Activated CD4-positive, alpha-beta memory T cell treated with anti-CD3 and anti-CD28 coated beads, Interleukin-2, amount 10 ng/mL, durations not matched to agents 7 days and 5 days (primary cell): ENCODE measurements around the gene CNDP1. TPM values are rescaled to one million over a fixed set of nuclear protein-coding genes. Genes with fewer than 3 reads are reported as not detected.

Experiments
- CTCF ChIA-PET: fragments of 350-600 bp; sonication (Branson Sonifier 250); formaldehyde crosslinking; loops from one replicate; lab custom pipeline; 2021; ENCODE audit warnings: antibody characterized with exemption, inconsistent platforms; lab: Charles Lee
- POLR2A ChIA-PET: fragments of 350-600 bp; sonication (Branson Sonifier 250); formaldehyde crosslinking; loops from one replicate; lab custom pipeline; 2021; ENCODE audit warnings: antibody characterized with exemption; lab: Charles Lee
- DNase-seq: peaks from one replicate; pipeline ENCODE4 v3.0.0-alpha.2; 2020
- H3K27ac Mint-ChIP-seq: one replicate; pipeline ENCODE4 v1.8.0; 2021; ENCODE audit warnings: mild to moderate bottlenecking, mixed read lengths
- H3K27me3 Mint-ChIP-seq: one replicate; pipeline ENCODE4 v1.8.0; 2021; ENCODE audit warnings: mixed read lengths
- H3K36me3 Mint-ChIP-seq: one replicate; pipeline ENCODE4 v1.8.0; 2021; ENCODE audit warnings: low read depth, mixed read lengths
- H3K4me1 Mint-ChIP-seq: one replicate; pipeline ENCODE4 v1.8.0; 2021; ENCODE audit warnings: mixed read lengths
- H3K4me3 Mint-ChIP-seq: one replicate; pipeline ENCODE4 v1.8.0; 2021; ENCODE audit warnings: mild to moderate bottlenecking, mixed read lengths
- H3K9me3 Mint-ChIP-seq: one replicate; pipeline ENCODE4 v1.8.0; 2021; ENCODE audit warnings: mixed read lengths
- total RNA-seq, 2 experiments: library from RNA; stranded (reverse); gene quantifications; one replicate each; pipeline ENCODE4 v1.2.3, GENCODE V29; 2021

The CNDP1 gene
- total RNA-seq, 2 experiments from 2014 or later: not detected

DNA sequence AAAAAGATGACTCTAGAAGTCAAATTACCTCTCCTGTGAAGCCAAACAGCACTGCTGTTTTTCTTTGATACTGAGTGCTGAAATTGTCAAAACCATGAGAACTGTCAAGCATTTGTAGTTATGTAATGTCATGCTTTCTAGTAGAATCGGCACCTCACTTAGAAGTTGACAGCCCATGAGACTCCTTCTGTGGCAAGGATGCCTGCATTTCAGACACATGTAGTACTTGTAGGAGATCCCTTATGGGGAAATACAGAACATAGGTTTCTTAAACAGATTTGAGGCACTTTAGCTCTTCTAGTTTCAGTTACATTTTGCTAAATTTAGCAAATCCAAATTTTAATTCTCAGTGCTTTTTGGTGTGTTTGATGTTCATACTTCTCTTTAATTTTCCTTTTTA lies 79.1 kb downstream of the CNDP1 start:
- CTCF ChIA-PET: no interaction called here
- Mint-ChIP-seq H3K27me3 (no peaks in the 10 kb centered on the region), H3K4me3 (no peak overlapping the region), H3K9me3 (no peaks in the 10 kb centered on the region), H3K27ac (no peak overlapping the region), H3K4me1 (peaks cover 10% of the 10 kb centered on the region), H3K36me3 (no peaks in the 10 kb centered on the region)
- no peak for DNase-seq
- POLR2A ChIA-PET: no interaction called here

GRCh38 chr18:74616494-74616893 lies 82.2 kb downstream of the CNDP1 start:
- POLR2A ChIA-PET: no interaction called here
- DNase-seq: no peak
- CTCF ChIA-PET: no interaction called here
- no peaks in the 10 kb centered on the region for H3K27me3 Mint-ChIP-seq
- H3K27ac Mint-ChIP-seq: no peak overlapping the region
- H3K4me3 Mint-ChIP-seq: no peak overlapping the region
- no peaks in the 10 kb centered on the region for H3K4me1 Mint-ChIP-seq
- H3K9me3 Mint-ChIP-seq: no peaks in the 10 kb centered on the region
- H3K36me3 Mint-ChIP-seq: no peaks in the 10 kb centered on the region

GRCh38 chr18:74617486-74617885 lies 83.2 kb downstream of the CNDP1 start:
- CTCF ChIA-PET: no interaction called here

DNA sequence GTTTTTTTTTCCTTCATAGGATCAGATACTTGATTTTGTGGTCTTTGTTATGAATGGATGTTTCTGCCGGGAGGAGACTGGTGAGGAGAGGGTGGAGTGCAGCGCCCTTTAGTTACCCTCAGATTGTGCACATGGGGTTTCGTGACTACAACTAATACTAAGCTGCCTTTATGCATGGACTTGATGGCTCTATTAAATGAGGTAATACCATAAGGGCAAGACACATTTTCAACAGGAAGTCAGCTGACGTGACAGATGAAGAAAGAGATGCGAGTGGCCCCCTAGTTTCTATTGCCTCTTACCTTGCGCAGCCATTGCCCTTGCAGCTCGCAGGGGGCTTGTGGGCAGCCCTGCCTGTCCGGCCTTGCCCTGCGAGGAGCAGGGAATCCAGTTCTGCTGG lies 87.8 kb downstream of the CNDP1 start:
- Mint-ChIP-seq H3K9me3 (no peaks in the 10 kb centered on the region), H3K4me3 (no peak overlapping the region), H3K36me3 (no peaks in the 10 kb centered on the region), H3K4me1 (no peaks in the 10 kb centered on the region), H3K27ac (no peak overlapping the region), H3K27me3 (no peaks in the 10 kb centered on the region)
- CTCF ChIA-PET: no interaction called here
- no peak for DNase-seq
- POLR2A ChIA-PET: interaction anchor here (0.6 to 1.8 kb wide), 2 partner anchors 24 to 511 kb away, joined by 3 to 8 read pairs; partner anchors contain the start of gene ZNF407

More at GRCh38 chr18:74617486-74617885, 83.2 kb downstream of the CNDP1 start:
- no peaks in the 10 kb centered on the region for H3K9me3 Mint-ChIP-seq
- DNase-seq: no peak
- no peak overlapping the region for H3K27ac Mint-ChIP-seq
- no peak overlapping the region for H3K4me3 Mint-ChIP-seq
- H3K27me3 Mint-ChIP-seq: no peaks in the 10 kb centered on the region
- POLR2A ChIA-PET: no interaction called here
- no peaks in the 10 kb centered on the region for H3K36me3 Mint-ChIP-seq
- H3K4me1 Mint-ChIP-seq: no peaks in the 10 kb centered on the region

GRCh38 chr18:74623047-74623816 lies 88.9 kb downstream of the CNDP1 start:
- H3K4me3 Mint-ChIP-seq: no peak overlapping the region
- no peaks in the 10 kb centered on the region for H3K36me3 Mint-ChIP-seq
- peaks cover 5% of the 10 kb centered on the region for H3K4me1 Mint-ChIP-seq
- H3K27ac Mint-ChIP-seq: no peak overlapping the region
- POLR2A ChIA-PET: no interaction called here
- H3K27me3 Mint-ChIP-seq: no peaks in the 10 kb centered on the region
- no peak for DNase-seq
- CTCF ChIA-PET: interaction anchor here (1.1 to 1.3 kb wide), 2 partner anchors 9 to 856 kb away, joined by 3 to 7 read pairs; no protein-coding TSS in a partner anchor
- no peaks in the 10 kb centered on the region for H3K9me3 Mint-ChIP-seq

DNA sequence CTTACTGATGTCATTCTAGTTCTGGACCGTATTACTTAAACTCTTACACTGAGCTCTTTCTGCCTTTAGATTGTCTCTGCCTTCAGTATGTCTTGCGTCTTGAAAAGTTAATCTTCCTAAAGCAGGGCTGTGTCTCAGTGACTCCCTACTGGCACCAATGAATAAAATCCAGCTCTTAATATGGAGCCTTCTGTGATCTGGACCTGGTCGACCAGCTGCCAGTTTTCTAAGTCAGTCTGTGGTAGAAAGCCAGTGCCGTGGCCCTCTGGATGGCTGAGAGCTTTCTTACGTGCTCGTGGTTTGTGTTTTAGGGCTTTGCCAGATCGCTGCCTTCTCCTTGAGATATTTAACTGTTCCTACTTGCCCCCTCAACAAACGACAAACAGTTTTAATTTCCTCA lies 90.2 kb downstream of the CNDP1 start:
- H3K27ac Mint-ChIP-seq: no peak overlapping the region
- H3K4me1 Mint-ChIP-seq: peaks cover 5% of the 10 kb centered on the region
- CTCF ChIA-PET: interaction anchor here (1.1 kb wide), 1 partner anchor 855 kb away, joined by 3 read pairs; no protein-coding TSS in a partner anchor
- H3K9me3 Mint-ChIP-seq: no peaks in the 10 kb centered on the region
- H3K27me3 Mint-ChIP-seq: no peaks in the 10 kb centered on the region
- POLR2A ChIA-PET: no interaction called here
- H3K4me3 Mint-ChIP-seq: no peak overlapping the region
- DNase-seq: no peak
- no peaks in the 10 kb centered on the region for H3K36me3 Mint-ChIP-seq

GRCh38 chr18:74625157-74625556 lies 90.9 kb downstream of the CNDP1 start:
- Mint-ChIP-seq H3K4me3 (no peak overlapping the region), H3K9me3 (no peaks in the 10 kb centered on the region), H3K27ac (no peak overlapping the region), H3K27me3 (no peaks in the 10 kb centered on the region), H3K36me3 (no peaks in the 10 kb centered on the region), H3K4me1 (peaks cover 5% of the 10 kb centered on the region)
- no peak for DNase-seq
- ChIA-PET POLR2A (no interaction called here), CTCF (no interaction called here)

- Mint-ChIP-seq H3K9me3 (no peaks in the 10 kb centered on the region), H3K4me1 (peaks cover 13% of the 10 kb centered on the region), H3K27me3 (no peaks in the 10 kb centered on the region), H3K4me3 (no peak overlapping the region), H3K27ac (no peak overlapping the region), H3K36me3 (no peaks in the 10 kb centered on the region)
- POLR2A ChIA-PET: no interaction called here
- DNase-seq: no peak
- CTCF ChIA-PET: no interaction called here
Observed at GRCh38 chr18:74626049-74626874, 92.0 kb downstream of the CNDP1 start.

DNA sequence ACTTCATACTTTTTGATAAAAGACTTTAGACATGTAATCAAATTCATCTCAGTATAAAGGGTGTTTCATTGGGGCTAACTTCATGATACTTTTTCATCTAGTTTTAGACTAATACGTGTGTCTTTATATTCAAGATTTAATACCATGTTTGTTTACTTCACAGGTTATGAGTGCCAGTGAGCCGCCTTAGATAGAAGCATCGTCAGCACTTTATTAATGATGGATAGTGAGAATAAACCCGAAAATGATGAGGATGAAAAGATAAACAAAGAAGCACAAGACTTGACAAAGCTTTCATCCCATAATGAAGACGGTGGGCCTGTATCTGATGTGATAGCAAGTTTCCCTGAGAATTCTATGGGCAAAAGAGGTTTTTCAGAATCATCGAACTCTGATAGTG lies 96.5 kb downstream of the CNDP1 start:
- Mint-ChIP-seq H3K27ac (peak overlapping the region; percentile 91), H3K4me1 (peaks cover 35% of the 10 kb centered on the region), H3K36me3 (peaks cover 35% of the 10 kb centered on the region), H3K9me3 (no peaks in the 10 kb centered on the region), H3K4me3 (no peak overlapping the region), H3K27me3 (no peaks in the 10 kb centered on the region)
- DNase-seq: no peak
- POLR2A ChIA-PET: interaction anchor here (1.3 to 2.6 kb wide), 2 partner anchors 33 to 440 kb away, joined by 3 to 20 read pairs; partner anchors contain the start of gene ZNF407
- CTCF ChIA-PET: interaction anchor here (1.3 kb wide), 1 partner anchor 12 kb away, joined by 3 read pairs; no protein-coding TSS in a partner anchor

GRCh38 chr18:74631212-74631611 lies 96.9 kb downstream of the CNDP1 start:
- Mint-ChIP-seq H3K9me3 (no peaks in the 10 kb centered on the region), H3K4me3 (peak overlapping the region; percentile 54), H3K27me3 (no peaks in the 10 kb centered on the region), H3K27ac (peak overlapping the region; percentile 91), H3K4me1 (peaks cover 35% of the 10 kb centered on the region), H3K36me3 (peaks cover 35% of the 10 kb centered on the region)
- ChIA-PET POLR2A (interaction anchor here (1.2 to 2.6 kb wide), 3 partner anchors 19 to 440 kb away, joined by 3 to 20 read pairs (median 4); partner anchors contain the start of gene ZNF407), CTCF (interaction anchor here (0.8 to 1.8 kb wide), 3 partner anchors 8 to 35 kb away, joined by 3 to 7 read pairs (median 4); partner anchors contain the start of gene ZNF407)
- no peak for DNase-seq

DNA sequence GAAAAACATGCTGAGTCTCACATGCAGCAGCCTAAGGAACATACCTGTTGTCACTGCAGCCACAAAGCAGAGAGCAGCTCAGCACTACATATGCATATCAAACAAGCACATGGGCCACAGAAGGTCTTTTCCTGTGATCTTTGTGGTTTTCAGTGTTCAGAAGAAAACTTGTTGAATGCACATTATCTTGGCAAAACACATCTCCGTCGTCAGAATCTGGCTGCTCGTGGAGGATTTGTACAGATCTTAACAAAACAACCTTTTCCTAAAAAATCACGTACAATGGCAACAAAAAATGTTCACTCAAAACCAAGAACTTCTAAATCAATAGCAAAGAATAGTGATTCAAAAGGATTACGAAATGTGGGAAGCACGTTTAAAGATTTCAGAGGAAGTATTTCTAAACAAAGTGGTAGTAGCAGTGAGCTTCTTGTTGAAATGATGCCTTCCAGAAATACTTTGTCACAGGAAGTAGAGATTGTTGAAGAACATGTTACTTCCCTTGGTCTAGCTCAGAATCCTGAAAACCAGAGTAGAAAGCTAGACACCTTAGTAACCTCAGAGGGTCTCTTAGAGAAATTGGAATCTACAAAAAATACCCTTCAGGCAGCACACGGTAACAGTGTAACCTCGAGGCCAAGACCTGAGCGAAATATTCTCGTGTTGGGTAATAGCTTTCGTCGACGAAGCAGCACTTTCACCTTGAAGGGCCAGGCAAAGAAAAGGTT lies 97.5 kb downstream of the CNDP1 start:
- Mint-ChIP-seq H3K27me3 (no peaks in the 10 kb centered on the region), H3K4me1 (peaks cover 35% of the 10 kb centered on the region), H3K4me3 (peak overlapping the region; percentile 54), H3K27ac (peak overlapping the region; percentile 91), H3K9me3 (no peaks in the 10 kb centered on the region), H3K36me3 (peaks cover 35% of the 10 kb centered on the region)
- no peak for DNase-seq
- CTCF ChIA-PET: interaction anchor here (0.5 to 1.8 kb wide), 5 partner anchors 8 to 1869 kb away, joined by 3 to 7 read pairs (median 4); partner anchors contain the start of gene ZNF407
- POLR2A ChIA-PET: interaction anchor here (1.2 to 2.6 kb wide), 3 partner anchors 18 to 439 kb away, joined by 3 to 20 read pairs (median 4); partner anchors contain the start of gene ZNF407

DNA sequence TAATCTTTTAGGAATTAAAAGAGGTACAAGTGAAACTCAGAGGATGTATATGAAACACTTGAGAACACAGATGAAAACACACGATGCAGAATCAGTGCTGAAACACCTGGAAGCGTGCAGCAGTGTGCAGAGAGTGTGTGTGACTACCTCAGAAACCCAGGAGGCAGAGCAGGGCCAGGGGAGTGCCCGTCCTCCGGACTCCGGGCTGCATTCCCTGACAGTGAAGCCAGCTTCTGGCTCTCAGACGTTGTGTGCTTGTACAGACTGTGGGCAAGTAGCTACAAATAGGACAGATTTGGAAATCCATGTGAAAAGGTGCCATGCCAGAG lies 98.0 kb downstream of the CNDP1 start:
- CTCF ChIA-PET: interaction anchor here (0.5 to 1.8 kb wide), 5 partner anchors 9 to 1869 kb away, joined by 3 to 7 read pairs (median 4); partner anchors contain the start of gene ZNF407
- Mint-ChIP-seq H3K27ac (peak overlapping the region; percentile 91), H3K36me3 (peaks cover 35% of the 10 kb centered on the region), H3K27me3 (no peaks in the 10 kb centered on the region), H3K4me1 (peaks cover 35% of the 10 kb centered on the region), H3K9me3 (no peaks in the 10 kb centered on the region), H3K4me3 (no peak overlapping the region)
- POLR2A ChIA-PET: interaction anchor here (1.2 to 2.6 kb wide), 2 partner anchors 18 to 34 kb away, joined by 4 to 20 read pairs; partner anchors contain the start of gene ZNF407
- no peak for DNase-seq
